ENCODE results near the gene SLC6A18. TPM values are rescaled to one million over a fixed set of nuclear protein-coding genes. Genes with fewer than 3 reads are reported as not detected.
"Not testable (repeated sequence)": the region's sequence is repeated elsewhere in the genome, so short reads cannot be mapped to it uniquely, and the experiment has no call there.

SLC6A18 gene
- total RNA-seq, 2 donors from 2014 or later = not detected

DNA sequence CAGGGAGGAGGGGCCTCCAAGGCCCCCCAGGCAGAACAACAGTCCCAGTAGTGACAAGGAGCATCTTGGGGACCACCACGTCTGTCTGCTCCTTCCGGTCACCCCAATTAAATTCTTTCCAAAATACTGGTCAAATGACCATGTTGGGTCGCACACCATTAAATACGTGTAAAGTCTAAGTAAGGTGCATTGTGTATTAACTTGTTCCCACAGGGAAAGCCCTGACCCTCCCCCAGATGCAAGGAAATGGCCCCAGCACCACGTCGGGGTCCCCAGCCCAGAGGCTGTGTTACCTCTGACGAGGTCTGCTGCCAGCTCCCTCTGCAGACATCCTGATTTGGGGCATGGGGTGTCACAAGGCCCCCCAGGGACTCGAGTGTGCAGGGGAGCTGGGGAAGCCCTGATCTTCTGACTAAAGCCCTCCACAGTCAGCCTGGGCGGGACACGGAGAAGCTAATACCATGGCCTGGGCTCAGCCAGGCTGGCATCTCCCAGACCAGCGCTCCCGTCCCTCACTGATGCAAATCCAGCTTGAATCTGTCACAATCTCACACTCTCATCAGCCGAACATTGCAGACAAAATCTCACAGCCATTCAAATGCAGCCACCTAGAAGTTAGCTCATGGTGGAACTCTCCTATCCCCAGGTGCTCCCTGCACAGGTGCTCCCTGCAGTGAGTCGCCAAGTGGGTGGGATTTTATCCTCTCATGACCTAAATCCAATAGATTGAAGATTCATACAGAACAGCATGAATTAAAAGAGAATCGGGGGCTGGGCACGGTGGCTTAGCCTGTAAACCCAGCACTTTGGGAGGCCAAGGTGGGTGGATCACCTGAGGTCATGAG lies 56.1 kb downstream of the SLC6A18 start:
- Histone ChIP-seq H3K27ac (no peak overlapping the region), H3K4me3 (no peak overlapping the region), H3K9me3 (no peaks in the 10 kb centered on the region), H3K27me3 (replicated peaks; ENCODE audit: insufficient read depth) (no peaks in the 10 kb centered on the region), H3K36me3 (no peaks in the 10 kb centered on the region), H3K4me1 (ENCODE audit: control insufficient read depth in 1 of 2, low read depth in 2 of 2) (no peaks in the 10 kb centered on the region)
- TF ChIP-seq, protein P1, sequence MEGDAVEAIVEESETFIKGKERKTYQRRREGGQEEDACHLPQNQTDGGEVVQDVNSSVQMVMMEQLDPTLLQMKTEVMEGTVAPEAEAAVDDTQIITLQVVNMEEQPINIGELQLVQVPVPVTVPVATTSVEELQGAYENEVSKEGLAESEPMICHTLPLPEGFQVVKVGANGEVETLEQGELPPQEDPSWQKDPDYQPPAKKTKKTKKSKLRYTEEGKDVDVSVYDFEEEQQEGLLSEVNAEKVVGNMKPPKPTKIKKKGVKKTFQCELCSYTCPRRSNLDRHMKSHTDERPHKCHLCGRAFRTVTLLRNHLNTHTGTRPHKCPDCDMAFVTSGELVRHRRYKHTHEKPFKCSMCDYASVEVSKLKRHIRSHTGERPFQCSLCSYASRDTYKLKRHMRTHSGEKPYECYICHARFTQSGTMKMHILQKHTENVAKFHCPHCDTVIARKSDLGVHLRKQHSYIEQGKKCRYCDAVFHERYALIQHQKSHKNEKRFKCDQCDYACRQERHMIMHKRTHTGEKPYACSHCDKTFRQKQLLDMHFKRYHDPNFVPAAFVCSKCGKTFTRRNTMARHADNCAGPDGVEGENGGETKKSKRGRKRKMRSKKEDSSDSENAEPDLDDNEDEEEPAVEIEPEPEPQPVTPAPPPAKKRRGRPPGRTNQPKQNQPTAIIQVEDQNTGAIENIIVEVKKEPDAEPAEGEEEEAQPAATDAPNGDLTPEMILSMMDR (IDR thresholded peaks at IDR 0.05) = no peak
- ATAC-seq (ENCODE audit: insufficient number of reproducible peaks, low FRiP score, low read depth) (no peak), DNase-seq (ENCODE audit: low spot score) (no peak)

DNA sequence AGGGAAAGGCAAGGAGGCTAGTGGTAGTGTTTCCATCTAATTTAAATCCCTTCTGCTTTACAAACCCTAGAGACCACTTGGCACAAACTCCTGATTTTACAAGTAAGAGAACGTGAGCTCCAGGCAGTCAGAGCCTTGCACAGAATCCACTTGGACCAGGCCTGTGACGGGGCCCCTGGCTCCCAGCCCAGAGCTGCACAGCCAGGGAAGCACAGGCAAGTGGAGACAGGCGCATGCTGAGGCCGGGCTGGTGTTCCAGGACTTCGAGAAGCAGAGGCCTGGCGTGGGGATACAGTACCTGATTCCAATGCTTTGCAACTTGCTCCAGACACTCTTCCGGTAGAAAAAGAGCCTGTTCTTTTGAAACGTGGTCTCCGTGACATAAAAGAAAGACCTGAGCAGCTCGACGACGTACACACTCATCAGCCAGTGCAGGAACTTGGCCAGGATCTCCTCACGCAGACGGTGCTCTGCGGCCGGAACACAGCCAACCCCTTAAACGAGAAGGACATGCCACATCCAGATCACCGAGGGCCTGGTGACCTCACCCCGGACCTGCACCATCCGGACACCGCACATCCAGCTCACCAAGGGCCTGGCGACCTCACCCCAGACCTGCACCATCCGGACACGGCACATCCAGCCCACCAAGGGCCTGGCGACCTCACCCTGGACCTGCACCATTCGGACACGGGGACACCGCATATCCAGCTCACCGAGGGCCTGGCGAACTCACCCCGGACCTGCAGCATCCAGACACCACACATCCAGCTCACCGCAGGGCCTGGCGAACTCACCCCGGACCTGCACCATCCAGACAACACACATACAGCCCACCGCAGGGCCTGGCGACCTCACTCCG lies 57.2 kb downstream of the SLC6A18 start:
- no peak overlapping the region for H3K27ac ChIP-seq
- no peaks in the 10 kb centered on the region for H3K4me1 ChIP-seq (ENCODE audit: control insufficient read depth in 1 of 2, low read depth in 2 of 2)
- H3K36me3 ChIP-seq = no peaks in the 10 kb centered on the region
- DNase-seq (ENCODE audit: low spot score) (no peak), ATAC-seq (ENCODE audit: insufficient number of reproducible peaks, low FRiP score, low read depth) (no peak)
- no peaks in the 10 kb centered on the region for H3K27me3 ChIP-seq (replicated peaks; ENCODE audit: insufficient read depth)
- H3K4me3 ChIP-seq = no peak overlapping the region
- TF ChIP-seq, protein P1 (IDR thresholded peaks at IDR 0.05) = no peak
- H3K9me3 ChIP-seq = no peaks in the 10 kb centered on the region

DNA sequence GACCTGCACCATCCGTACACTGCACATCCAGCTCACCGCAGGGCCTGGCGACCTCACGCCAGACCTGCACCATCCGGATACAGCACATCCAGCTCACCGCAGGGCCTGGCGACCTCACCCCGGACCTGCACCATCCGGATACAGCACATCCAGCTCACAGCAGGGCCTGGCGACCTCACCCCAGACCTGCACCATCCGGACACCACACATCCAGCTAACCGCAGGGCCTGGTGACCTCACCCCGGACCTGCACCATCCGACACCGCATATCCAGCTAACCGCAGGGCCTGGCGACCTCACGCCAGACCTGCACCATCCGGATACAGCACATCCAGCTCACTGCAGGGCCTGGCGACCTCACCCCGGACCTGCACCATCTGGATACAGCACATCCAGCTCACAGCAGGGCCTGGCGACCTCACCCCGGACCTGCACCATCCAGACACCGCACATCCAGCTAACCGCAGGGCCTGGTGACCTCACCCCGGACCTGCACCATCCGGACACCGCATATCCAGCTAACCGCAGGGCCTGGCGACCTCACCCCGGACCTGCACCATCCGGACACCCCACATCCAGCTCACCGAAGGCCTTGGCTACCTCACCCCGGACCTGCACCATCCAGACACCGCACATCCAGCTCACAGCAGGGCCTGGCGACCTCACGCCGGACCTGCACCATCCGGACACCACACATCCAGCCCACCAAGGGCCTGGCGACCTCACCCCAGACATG lies 58.0 kb downstream of the SLC6A18 start:
- not testable (repeated sequence) for H3K36me3 ChIP-seq; DNase-seq (ENCODE audit: low spot score); H3K4me3 ChIP-seq; H3K27ac ChIP-seq; H3K27me3 ChIP-seq (replicated peaks; ENCODE audit: insufficient read depth); ATAC-seq (ENCODE audit: insufficient number of reproducible peaks, low FRiP score, low read depth); H3K9me3 ChIP-seq; H3K4me1 ChIP-seq (ENCODE audit: control insufficient read depth in 1 of 2, low read depth in 2 of 2)

DNA sequence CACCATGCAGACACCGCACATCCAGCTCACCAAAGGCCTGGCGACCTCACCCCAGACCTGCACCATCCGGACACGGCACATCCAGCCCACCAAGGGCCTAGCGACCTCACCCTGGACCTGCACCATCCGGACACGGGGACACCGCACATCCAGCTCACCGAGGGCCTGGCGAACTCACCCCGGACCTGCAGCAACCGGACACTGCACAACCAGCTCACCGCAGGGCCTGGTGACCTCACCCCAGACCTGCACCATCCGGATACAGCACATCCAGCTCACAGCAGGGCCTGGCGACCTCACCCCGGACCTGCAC lies 58.5 kb downstream of the SLC6A18 start:
- ATAC-seq (ENCODE audit: insufficient number of reproducible peaks, low FRiP score, low read depth); H3K4me3 ChIP-seq: not testable (repeated sequence)

DNA sequence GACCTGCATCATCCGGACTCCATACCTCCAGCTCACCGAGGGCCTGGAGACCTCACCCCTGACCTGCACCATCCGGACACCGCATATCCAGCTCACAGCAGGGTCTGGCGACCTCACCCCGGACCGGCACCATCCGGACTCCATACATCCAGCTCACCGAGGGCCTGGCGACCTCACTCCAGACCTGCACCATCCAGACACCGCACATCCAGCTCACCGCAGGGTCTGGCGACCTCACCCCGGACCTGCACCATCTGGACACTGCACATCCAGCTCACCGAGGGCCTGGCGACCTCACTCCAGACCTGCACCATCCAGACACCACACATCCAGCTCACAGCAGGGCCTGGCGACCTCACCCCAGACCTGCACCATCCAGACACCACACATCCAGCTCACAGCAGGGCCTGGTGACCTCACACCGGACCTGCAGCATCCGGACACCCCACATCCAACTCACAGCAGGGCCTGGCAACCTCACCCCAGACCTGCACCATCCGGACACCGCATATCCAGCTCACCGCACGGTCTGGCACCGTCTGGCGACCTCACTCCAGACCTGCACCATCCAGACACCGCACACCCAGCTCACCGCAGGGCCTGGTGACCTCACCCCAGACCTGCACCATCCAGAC lies 59.3 kb downstream of the SLC6A18 start:
- not testable (repeated sequence) for H3K4me1 ChIP-seq (ENCODE audit: control insufficient read depth in 1 of 2, low read depth in 2 of 2); ATAC-seq (ENCODE audit: insufficient number of reproducible peaks, low FRiP score, low read depth); H3K27me3 ChIP-seq (replicated peaks; ENCODE audit: insufficient read depth); H3K4me3 ChIP-seq; DNase-seq (ENCODE audit: low spot score); H3K9me3 ChIP-seq; H3K36me3 ChIP-seq; H3K27ac ChIP-seq

More for the DNA sequence above, 58.5 kb downstream of the SLC6A18 start:
- DNase-seq (ENCODE audit: low spot score); H3K27me3 ChIP-seq (replicated peaks; ENCODE audit: insufficient read depth); H3K27ac ChIP-seq; H3K4me1 ChIP-seq (ENCODE audit: control insufficient read depth in 1 of 2, low read depth in 2 of 2); H3K9me3 ChIP-seq; H3K36me3 ChIP-seq: not testable (repeated sequence)

DNA sequence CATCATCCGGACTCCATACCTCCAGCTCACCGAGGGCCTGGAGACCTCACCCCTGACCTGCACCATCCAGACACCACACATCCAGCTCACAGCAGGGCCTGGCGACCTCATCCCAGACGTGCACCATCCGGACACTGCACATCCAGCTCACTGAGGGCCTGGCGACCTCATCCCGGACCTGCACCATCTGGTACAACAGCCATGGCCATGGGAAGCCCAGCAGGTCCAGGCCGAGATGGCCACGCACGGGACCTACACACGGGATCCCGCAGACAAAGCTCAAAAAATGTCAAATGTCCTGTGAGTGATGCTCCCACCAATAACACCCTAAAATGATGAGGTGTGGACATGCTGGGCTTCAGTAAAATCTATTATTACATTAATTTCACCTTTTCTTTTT lies 60.0 kb downstream of the SLC6A18 start:
- Histone ChIP-seq H3K27me3 (replicated peaks; ENCODE audit: insufficient read depth) (no peaks in the 10 kb centered on the region), H3K27ac (no peak overlapping the region), H3K4me1 (ENCODE audit: control insufficient read depth in 1 of 2, low read depth in 2 of 2) (no peaks in the 10 kb centered on the region), H3K36me3 (no peaks in the 10 kb centered on the region), H3K4me3 (no peak overlapping the region), H3K9me3 (peaks cover 5% of the 10 kb centered on the region)
- TF ChIP-seq, protein P1 (IDR thresholded peaks at IDR 0.05) = no peak
- ATAC-seq (ENCODE audit: insufficient number of reproducible peaks, low FRiP score, low read depth) (no peak), DNase-seq (ENCODE audit: low spot score) (no peak)
